NCI-H69 (cell line): Measurements from ENCODE around the gene LYZL4.
A peak's percentile ranks its signal among the peaks of the same experiment; 100 is the strongest.

Experiments used
- DNase-seq: peaks from one replicate; lab custom pipeline; 2025; lab: John Stamatoyannopoulos, UW

The LYZL4 gene, protein sequence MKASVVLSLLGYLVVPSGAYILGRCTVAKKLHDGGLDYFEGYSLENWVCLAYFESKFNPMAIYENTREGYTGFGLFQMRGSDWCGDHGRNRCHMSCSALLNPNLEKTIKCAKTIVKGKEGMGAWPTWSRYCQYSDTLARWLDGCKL

GRCh38 chr3:42410370-42411131, at the start of gene LYZL4:
Gene LYZL4, minus strand, starts transcription at chr3:42410610. Its CDS starts 3,359 bp downstream, at chr3:42407251.
- no peak for DNase-seq

DNA sequence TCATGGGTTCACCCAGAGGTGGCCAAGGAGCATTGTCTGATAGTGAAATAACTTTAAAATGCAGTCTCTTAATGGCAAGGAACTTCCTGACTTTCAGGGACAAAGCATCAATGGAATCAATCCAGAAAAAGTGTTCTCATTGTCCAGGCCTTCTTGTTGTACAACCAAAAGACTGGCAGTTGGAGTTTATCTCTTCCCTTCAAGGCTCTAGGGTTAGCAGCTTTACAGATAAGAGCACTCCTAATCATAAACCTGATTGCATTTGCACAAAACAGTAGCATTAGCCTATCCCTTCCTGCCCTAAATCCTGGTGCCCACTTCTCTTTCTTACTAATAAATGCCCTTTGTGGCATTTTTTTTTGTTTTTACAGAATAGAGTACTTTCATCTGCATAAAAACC, 48.7 kb upstream of the LYZL4 start:
- DNase-seq = no peak

DNA sequence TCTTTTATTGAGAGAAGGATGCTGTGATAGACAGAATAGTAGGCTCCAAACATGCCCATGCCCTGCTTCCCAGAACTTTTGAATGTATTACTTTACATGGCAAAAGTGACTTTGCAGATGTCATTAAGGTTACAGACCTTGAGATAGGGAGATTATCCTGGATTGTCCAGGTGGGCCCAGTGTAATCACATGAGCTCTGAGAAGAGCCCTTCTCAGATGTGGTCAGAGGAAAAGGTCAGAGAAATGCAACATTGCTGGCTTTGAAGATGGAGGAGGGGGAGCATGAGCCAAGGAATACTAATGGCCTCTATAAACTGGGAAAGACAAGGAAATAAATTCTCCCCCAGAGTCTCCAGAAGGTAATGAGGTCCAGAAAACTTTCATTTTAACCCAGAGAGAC, 45.8 kb upstream of the LYZL4 start:
- no peak for DNase-seq

GRCh38 chr3:42451546-42452230, 41.3 kb upstream of the LYZL4 start:
- no peak for DNase-seq

GRCh38 chr3:42451116-42451515, 40.7 kb upstream of the LYZL4 start:
- no peak for DNase-seq

- no peak for DNase-seq
Observed at GRCh38 chr3:42450567-42450966, 40.2 kb upstream of the LYZL4 start.

DNA sequence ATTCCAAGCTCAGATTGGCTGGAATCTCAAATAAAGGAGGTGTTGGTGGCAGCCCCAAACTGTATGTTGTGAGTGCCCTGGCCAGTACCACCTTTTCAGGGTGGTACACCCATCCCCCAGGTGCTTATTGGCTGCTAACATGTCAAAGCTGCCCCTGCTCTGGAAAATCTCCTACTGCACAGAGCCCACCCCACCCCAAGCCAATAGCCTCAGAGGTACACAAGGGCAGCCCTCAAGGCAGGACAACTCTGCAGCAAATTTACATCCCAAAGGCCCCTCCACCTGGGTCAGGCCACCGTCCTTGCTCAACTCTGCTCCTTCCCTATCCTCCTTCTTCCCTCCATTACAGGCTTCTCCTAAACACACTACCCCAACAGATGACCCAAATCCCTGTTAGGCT, 37.1 kb upstream of the LYZL4 start:
- no peak for DNase-seq

DNA sequence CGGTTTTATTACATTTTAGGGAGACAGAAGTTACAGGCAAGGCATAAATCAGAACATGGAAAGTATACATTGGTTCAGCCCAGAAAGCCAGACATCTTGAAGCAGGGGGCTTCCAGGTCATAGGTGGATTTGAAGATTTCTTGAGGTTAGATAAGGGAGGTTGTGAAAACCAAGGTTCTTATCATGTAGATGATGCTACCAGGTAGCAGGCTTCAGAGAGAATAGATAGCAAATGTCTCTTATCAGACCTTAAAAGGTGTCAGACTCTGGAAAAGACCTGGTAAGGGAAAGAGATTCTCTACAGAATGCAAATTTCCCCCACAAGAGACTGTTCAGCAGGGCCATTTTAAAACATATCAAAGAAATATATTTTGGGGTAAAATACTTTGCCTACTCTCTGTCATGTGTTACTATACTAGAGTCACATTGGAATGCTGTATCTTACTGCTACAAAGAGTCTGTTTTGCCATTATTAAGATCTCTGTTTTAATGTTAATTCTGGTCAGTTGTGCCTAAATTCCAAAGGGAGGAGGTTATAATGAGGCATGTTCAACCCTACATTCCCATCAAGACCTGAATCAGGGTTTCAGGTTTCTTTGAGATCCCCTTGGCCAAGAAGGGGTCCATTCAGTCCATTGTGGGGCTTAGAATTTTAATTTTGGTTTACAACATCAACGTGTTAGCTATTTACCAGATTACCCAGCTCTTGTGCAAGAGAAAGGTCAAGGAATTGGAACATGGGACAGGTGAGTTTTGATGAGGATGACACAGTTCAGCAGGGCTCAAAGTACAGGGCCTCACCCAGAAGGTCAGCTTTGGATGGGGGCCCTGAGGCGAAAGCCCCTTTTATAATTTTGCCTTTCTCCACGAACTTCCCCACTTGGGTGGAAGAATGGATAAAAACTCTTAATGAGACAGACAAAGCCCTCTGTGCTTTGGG, 36.0 kb upstream of the LYZL4 start:
- no peak for DNase-seq

DNA sequence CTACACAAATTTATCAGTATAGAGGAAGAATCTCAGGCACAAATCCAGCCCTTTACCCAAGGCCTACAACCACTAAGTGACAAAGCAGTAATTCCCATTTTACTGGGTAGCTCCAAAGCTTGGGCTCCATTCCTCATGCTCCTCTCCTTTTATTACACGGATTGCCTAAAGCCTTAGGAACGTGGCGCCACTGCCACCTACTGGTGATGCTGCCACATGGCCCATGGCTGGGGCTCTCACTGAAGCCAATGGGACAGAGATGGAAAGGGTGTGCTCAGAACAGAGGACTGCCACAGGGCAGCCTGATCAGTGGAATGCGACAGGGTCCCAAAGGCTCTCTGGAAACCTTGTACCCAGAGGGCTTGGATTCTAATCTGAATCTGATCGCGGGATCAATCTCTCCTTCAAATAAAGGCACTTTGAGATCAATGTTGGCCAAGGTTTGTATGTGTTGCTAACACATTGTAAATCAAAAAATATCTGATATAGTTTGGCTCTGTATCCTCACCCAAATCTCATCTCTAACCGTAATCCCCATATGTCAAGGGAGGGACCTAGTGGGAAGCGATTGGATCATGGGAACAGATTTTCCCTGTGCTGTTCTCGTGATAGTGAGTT, 33.5 kb upstream of the LYZL4 start:
- DNase-seq = peak; percentile 70

- DNase-seq = no peak
Observed at GRCh38 chr3:42443292-42443691, 32.9 kb upstream of the LYZL4 start.

DNA sequence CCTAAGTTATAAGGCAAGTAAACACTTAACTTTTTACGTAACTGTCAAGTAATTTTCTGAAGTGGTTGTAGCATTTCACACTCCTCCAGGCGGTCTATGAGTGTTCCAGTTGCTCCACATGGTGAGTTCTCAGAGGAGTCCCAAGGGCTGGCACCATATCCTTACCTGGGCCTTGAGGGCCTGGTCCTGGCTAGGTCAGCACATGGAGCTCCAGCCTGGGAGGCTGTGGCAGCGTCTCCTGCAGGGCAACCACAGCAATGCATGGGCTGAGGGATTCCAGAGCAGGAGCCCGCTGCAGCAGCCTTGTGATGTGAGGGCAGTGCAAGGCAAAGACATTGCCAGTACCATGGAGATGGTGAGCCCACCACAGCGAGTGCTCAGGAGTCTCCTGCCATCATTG, 32.2 kb upstream of the LYZL4 start:
- no peak for DNase-seq

DNA sequence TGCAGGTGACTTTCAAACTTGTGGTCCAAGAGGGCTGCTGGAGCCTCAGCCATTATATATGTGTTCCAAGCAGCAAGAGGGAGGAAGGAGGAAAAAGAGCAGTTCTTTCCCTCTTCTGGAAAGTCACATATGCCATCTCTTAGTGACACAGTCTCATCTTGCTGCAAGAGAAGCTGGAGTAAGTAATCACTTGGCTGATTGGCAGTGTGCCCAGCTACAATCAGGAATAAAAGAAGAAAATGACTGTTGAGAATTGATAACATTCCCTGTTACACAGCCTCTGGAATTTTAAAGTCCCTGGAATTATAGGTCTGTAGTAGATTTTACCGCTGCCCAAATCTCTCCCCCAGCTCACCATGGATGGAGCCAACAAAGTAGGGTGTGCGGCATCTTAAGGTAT, 31.4 kb upstream of the LYZL4 start:
- DNase-seq = peak; percentile 45

GRCh38 chr3:42440924-42441323, 30.5 kb upstream of the LYZL4 start:
- no peak for DNase-seq

DNA sequence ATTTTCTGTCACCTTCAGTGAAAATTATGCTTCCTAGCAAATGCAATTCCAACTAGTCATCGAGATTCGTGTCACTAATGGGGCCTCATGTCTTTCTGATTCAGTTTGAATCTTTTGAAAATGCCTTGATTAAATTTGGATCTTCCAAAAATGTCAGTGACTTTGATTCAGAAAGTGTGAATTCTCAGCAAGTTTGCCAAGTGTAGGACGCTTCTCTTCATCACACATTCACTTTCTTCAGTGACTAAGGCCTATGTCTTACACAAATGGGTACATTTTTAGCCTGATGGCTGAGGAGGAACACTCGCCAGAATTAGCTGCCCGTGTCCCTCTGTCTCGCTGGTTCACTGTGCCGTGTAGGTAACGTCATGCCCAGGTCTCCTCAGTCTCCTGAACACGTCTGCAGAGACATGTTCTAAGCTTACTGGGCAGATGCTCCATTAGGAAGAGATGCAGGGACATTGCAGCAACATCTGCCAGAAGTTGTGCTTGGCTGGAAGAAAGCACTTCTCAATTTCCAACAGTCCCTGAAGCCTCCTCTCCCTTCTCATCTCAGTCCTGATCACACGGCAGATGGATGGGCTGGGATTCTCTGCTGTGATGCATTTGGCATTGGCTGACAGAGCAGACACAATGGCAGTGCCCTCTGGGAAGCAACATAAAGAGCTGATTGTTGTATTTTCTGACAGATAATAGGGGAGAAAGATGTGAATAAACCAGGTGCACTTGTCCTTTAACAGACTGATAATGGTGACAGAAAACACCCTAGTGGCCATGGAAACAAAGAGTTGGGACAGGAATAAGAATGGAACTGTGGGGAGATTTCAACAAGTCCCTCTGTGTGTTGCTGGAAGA, 29.1 kb upstream of the LYZL4 start:
- peak; percentile 37 for DNase-seq

- no peak for DNase-seq
Observed at GRCh38 chr3:42438758-42439157, 28.3 kb upstream of the LYZL4 start.

- DNase-seq = no peak
Observed at GRCh38 chr3:42438193-42438592, 27.8 kb upstream of the LYZL4 start.

DNA sequence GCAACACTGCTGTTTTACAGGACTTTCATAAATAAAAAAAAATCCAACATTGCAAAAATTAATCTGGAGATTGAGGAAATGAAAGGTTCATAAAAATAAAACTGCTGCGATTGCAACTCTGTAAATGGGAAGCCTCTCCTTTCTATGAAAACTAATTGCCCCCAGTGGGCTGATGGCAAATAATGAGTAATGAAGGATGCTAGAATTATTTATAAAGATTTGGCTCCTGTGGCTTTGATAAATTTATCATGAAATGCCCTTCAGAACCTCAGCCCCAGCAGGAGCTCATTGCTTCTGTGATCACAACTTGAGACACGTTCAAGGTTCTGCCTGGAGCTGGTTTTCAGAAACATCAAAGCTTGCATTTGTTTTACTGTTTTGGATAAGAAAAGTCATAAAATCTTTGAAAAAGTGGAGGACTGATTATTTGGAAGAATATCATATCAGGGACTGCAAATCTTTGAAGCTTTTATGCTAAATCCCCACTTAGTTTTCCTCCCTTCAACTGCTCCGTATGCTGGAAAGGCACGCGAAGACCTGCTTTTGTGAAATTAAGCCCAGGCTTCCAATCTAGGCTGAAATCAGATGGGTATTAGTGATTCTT, 24.5 kb upstream of the LYZL4 start:
- DNase-seq = no peak

DNA sequence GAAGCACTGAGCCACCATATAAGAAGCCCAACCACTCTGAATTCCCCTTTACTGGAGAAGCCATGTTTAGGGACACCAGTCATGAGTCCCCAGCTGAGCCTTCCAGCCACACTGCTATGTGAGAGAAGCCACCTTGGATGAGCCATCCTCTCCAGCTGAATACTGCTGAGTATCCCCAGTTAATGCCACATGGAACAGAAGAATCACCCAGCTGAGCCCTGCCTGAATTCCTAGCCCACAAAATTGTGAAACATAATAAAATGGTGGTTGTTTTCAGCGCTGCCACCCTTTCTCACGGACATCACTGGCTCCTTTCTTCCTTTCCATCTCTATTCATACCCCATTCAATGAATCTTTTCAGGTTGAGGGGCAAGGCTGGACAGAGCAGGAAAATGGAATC, 22.1 kb upstream of the LYZL4 start:
- DNase-seq = no peak

DNA sequence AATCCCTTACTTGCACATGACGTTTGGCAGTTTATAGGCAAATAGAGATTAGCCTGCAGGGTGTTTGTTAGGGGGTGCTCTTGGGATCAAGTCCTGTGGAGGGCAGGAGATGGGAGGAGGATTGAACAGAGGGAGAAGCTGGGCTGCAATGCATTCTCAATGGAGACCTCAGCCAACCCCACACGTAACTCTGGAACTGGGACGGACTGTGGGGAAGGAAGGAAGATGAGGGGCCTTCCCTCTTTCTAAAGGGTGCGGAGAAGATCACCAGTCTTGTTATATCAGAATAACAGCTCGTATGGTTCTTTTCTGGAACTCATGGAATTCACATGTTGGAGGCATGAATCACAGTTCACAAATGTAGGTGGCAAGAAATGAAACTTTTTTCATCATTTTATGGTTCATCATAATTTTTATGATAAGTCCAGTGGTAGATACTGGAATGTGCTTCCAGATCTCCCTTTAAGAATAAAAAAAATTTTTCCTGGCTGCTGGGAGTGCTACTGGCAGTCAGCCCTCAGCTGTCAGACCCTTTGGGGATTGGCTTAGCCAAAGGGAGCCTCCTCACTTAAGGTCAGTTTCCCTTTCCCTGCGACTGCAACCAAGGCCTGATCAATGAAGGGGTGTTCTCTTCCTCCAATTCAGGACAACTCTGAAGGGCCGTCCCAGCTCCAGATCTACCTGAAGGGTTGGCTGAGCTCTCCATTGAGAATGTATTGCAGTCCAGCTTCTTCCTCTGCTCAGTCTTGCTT, 20.5 kb upstream of the LYZL4 start:
- no peak for DNase-seq

DNA sequence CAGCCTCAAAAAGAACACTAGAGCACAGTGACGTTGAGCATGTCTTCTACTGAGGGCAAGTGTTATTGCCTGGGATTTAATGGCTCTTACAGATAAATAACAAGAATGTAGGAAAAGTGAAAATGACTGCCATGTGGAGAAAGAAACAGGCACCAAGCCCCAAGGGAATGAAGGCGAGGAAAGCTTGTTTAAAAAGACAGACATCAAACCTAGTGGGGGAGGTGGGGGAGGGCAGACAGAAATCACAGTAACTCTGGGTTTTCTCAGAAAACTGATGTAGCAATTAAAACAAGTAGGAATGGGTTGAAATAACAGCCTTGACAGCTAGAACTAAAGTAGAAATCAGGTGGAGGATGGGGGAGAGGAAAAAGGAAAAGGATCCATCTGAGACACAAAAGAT, 18.4 kb upstream of the LYZL4 start:
- DNase-seq = no peak
